NCI-H460 (cell line): ENCODE results near the gene FTO. TPM values are rescaled to one million over a fixed set of nuclear protein-coding genes. Genes with fewer than 3 reads are reported as not detected.

Experiments used
- DNase-seq: peaks from one replicate; pipeline ENCODE4 v3.0.0-alpha.2; 2016; ENCODE audit warnings: low read depth; ENCODE audit errors: extremely low read depth
- total RNA-seq: library from RNA; depleted of rRNA; stranded (reverse); fragments of >200 nt; shearing (Covaris generic); gene quantifications from 2 replicates; pipeline ENCODE4 v1.2.3, GENCODE V29; 2014

Gene FTO
- total RNA-seq, 1 experiment from 2014 or later: 41.2 TPM

- no peak for DNase-seq
Measured at GRCh38 chr16:53920988-53921387, 217.0 kb downstream of the FTO start.

DNA sequence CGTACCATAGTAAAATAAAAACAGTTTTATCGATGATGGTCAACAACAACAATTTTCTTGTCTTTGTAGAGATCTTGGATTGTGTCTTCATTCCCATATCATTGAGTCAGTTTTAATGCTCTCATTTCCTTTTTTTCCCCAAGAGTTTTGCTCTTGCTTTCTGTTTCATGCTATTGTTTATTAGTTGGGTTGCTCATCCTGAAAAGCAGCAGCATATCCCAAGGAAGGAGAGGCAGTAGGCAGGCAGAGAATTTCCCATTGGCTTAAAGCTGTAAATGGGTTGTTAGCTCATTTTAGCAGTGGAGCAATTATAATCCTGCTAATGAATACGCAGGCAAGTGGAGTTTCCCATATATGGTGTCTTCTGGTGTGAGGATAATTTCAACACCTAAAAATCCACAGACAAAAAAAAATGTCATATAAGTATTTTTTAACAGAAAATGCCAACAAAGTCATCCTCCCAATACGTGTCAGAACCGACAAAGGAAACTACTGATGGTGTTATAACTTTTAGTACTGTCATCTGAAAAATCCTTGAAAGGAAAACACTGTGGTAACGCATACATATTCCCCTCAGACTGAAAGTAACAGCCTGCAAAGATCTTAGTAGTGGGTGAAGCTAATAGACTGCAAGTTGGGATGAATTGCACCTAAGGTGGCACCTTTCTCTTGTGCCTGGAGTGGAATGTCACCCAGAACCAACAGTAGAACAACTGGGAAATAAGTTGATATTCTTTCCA lies 218.3 kb downstream of the FTO start:
- DNase-seq: no peak

DNA sequence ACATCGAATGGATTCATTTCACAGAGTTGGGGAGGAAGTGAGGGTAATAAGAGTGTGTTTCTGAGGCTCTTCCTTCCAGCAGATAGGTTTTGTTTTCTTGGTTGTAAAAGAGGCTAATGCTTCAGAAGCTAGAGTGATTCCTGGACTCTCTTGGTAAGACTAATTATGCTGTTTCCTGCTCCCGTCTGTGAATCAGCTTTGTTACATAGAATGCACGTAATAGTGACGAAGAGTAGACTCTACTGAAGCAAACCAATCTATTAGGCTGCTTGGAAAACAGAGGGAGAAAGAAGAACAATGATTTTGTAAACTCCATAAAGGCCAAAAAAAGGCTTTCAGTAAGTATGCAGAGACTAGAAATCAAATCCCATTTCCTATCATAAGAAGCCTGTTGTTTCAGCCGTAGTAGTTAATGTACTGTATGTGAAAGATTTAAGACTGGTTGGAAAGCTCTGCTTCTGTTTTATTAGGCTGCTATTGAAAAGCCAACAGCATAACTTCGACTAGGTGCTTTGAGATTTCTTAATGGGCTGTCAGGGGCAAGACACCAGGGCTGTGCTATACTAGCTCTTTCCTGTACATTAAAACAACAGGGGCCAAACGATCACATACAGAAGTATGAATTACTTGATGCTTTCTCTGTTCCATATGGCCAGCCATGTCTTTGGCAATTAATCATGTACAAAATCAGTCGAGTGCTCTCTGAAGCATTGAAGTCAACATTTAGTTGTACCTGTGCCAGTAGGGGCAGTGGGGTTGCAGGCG lies 219.0 kb downstream of the FTO start:
- no peak for DNase-seq

DNA sequence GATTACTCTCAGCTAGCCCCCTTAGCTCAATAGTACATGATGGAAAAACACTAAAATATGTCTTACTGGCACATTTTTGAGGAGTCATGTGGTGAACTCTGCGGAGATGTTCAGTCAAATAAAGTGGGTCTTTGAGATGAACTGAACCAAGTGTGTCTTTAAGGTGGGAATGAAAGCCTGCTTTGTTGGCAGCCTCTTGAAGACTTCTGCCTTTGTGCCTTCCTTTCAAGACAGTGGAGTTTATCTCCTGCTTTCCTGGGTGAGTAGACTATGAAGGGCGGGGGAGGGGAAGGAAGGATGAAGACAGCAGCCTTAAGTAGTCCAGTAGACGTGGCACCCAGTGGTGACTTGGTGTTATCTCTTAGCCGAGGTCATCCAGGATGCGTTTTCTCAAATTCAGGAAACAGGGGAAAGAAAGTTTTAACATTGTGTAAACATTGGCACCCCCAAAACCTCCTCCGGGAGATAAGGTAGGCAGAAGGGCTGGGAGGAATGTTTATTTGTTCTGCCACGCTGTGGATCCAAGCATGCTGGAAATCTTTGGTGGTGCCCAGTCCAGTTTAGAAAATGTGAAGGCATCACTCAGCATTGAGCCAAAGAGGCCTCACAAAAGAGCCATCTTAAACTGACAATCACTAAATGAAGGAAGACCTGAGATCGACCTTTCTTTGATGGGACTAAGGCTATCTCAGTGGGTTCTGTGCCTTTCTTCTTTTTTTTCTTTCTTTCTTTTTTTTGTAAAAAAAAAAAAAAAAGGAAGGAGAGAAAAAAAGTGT lies 220.6 kb downstream of the FTO start:
- DNase-seq: no peak

DNA sequence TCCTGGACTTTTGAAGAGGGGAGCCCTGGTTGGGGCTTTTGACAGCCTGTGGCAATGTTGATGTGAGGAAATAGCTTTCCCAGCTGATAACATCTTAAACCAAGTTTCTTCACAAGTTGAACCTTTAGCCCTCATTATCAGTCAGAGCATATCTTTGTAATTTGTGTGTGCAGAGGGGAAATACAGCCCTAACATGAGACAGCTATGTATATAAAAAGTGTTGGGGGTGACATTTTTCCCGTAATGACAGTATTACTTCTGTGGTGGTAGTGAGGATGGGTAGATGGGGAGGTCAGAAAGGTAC lies 221.1 kb downstream of the FTO start:
- no peak for DNase-seq

DNA sequence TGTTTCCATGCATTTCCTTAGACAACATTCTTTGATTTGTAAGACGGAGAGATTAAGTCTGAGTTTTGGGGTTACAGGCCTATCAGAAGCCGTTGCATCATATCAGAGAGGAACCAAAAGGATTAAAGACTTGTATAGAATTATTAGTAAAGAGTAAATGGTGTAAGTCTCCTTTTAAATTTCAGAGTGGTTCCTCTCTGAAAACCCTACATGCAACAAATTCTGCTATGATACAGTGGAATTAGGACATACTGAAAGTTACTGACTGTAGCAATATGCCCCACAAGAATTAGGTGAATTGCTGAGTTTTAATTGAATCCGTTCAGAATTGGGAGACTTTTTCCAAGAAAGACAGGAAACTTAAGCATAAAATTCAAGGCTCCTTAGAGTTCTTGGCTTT lies 221.6 kb downstream of the FTO start:
- no peak for DNase-seq

DNA sequence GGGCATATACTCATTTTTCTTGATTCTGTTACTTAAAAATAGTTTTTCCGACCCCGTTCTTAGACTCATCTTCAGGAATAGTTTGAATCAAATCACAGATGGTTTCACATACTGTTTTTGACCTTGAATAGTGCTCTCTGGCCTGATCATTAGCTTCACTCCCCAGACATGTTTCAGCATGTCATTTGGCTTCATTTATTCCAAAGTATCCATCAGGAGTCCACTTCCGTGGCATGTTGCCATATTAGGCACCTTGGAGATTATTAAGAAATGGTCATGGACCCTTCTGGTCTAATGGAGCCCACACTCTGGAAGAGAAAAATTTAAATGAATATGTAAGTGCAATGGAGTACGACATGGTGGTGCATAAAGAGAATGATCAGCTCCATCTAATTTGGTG lies 222.3 kb downstream of the FTO start:
- no peak for DNase-seq

GRCh38 chr16:53932975-53933374 lies 229.0 kb downstream of the FTO start:
- DNase-seq: no peak

DNA sequence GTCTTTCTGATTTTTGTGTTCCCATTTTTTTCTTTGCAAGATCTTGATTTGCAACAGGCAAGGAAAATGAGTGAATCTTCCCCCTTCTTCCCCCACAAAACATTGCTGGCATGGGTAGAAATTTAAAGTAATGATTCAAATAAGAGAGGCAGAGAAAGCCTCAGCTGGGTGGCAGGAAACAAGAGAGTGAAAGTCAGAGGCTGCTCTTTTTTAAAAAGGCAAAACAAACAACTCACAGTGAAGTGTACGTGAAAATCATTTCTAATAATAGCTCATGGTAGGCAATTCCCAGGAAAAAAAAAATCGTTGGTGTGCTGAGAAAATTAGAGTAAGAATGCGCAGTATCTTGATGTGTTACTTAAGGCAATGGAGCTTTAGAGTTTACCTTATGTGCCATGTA lies 229.5 kb downstream of the FTO start:
- no peak for DNase-seq

DNA sequence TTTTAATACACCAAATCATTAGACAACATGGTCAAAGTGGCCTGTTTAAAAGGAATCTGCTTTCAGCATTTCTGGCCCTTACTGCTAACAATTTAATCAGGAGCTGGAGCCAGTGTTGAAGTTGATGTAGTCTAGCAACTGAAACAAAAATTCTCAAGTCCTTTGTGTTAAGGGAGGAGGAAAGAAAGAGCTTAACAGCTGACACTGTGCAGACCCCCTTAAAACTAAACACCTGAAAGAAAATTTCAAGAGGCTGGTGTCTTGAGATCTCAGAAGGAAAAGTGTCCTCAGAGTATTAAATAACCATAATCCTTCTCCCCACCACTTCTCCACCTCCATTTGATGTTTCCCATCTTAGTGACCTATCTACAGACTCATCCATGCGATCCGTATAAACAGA lies 232.1 kb downstream of the FTO start:
- no peak for DNase-seq

DNA sequence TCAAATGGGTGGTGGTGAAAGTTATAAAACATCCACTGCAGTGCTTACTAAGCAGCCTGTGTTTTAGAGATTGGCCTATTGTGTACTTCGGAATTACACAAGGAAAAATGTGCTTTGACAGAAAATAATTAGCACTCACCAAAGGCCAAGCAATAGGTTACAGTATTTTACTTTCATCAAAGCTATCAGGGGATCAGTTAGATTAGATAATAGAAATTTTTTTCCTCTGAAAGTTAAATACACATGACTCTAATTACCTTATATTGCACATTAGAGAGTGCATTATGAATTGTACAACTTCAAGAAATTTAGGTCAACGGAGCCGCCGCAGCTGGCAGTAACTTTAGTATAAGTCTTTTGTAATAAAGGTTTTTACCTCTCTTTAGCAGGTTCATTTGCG lies 232.6 kb downstream of the FTO start:
- no peak for DNase-seq

DNA sequence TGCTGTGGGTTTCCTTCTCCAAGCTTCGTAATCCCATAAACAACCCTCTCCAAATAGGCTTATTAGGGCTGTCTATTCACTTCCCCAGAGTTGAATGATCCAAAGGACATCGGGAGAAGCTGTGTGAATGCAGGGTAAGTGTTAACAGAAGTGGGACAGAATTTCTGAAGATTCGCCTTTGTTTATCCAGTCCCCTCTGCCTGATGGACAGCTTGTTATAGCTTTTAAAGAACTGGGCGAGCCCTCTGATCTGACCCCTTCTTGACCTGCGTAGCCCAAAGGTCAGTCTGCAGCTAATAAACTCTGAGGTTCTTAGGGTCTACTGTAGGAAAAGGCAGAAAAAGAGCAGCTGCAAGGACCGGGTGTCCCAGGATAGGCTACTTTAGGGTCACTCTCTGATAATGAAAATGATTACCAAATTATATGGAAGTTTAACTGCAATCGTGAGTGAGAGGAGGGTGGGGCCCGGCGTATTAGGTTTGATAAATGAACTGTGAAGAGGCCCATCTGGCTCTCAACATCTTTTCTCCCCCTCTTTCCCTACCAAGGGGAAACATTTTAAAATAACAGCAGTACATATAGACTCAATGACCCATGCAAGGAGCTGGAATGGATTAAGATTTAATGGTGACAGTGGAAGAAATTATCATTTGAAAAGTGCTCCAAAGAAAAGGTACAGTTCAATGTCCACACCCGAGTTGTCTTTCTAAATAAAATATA lies 233.4 kb downstream of the FTO start:
- no peak for DNase-seq

DNA sequence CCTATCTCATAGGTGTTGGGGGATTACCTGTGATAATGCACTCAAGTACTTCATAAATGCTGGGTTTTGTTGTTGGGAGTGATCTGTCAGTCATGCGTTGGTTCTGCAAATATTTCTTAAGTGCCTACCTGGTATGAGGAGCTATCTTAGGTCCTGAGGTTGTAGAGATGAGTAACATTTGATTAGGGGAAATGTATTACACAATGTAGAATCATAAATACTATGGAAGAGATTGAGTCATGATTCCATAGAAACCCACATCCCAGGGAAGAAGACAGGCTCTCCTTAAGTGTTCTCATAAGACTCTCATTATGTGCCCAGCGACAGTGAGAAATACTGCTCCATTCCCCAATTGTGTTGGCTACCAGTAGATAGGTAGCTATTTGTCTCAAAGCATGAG lies 240.1 kb downstream of the FTO start:
- DNase-seq: no peak

DNA sequence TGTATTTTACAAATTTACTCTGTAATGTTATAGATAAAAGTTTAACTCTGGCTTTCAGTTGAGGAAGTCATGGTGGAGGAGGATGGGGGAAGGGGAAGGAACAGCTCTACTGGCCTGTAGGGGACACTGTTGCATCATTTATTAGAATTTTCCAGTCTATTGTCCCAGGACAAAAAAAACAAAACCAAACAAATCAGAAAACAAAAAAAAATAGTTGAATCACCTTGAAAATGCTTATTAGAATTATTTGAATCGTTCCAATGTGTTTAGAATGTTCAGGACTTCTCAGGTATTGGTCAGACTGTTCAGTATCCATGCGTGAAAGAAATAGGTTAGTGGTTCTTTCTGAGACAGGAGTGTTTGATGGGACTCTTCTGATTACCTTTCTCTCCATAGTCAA lies 242.0 kb downstream of the FTO start:
- peak; percentile 5 for DNase-seq

DNA sequence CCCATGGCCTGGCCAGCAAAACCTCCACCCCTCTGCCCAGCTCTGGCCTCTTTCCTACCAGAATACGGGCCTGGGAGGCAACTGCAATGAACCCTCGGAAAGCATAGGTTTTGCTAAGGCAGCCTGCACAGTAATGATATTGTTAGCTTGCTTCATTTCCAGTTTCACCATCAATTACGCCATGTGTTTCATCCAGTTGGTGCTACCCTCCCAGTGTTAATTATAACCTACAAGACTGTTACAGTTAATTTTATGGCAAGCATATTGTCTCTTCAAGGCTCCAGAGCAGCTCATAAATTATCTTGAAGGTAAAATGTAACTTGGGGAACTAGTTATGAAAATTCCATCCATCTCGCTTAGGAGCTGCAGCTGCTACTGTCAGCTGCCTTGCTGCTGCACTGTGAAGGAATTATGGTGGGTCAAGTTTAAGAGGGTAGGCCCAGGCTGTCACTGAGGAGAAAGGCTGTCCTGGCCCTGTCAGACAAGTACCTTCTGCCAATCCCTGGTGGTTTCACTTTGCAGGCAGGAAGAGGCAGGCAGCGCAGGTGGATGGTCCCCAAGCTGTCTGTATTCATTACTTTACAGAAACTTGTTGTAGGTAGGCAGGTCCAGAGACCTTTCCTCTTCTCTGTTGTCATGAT lies 242.9 kb downstream of the FTO start:
- no peak for DNase-seq

DNA sequence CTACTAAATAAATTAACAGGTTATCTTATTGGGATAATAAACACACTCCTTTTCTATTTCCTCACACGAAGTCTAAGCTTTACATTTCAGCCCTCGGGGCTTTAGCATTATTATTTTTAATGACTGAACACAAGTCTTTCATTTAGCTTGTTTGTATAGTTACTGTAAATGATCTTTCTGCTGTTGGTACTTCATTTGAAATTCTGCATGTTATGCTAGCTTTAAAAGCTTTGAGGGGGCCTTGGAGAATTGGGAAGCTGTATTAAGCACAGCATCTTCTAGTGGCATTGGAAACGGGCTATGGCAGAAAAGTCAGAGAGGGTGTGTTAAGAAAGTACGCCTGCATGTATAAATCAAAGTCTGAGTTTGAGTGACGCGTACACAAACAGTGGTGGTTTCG lies 243.7 kb downstream of the FTO start:
- DNase-seq: no peak

- DNase-seq: no peak
Measured at GRCh38 chr16:53948326-53948725, 244.4 kb downstream of the FTO start.

DNA sequence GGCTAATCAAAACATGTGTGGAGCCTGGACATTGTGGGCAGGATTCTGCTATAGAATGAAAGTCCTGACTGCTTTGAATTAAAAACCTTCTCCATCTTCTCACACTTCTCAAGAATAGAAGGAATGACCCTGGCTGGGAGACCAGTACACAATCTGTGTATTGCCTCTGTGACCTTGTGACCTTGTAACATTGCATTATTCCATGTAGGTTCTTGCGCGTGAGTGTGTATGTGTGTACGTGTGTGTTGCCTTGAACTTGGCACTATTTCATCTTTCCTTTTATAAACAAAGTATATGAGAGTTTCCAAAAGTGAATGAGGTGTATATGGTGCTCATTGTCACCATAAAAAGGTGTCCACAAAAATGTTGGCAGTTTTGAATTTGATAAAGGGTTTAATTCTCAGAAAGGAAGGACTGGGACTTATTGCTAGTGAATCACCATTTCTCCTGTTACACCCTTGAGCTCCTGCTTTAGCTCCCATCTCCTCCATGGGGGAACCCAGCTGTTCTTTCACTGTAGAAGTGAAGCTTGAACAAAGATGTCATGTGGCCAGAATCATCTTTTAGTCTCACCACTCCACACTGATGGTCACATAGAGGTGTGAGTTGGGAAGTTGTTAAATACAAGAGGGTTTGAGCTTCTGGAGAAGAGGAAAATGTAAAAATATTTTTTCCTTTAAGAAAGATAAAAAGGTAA lies 244.9 kb downstream of the FTO start:
- no peak for DNase-seq

DNA sequence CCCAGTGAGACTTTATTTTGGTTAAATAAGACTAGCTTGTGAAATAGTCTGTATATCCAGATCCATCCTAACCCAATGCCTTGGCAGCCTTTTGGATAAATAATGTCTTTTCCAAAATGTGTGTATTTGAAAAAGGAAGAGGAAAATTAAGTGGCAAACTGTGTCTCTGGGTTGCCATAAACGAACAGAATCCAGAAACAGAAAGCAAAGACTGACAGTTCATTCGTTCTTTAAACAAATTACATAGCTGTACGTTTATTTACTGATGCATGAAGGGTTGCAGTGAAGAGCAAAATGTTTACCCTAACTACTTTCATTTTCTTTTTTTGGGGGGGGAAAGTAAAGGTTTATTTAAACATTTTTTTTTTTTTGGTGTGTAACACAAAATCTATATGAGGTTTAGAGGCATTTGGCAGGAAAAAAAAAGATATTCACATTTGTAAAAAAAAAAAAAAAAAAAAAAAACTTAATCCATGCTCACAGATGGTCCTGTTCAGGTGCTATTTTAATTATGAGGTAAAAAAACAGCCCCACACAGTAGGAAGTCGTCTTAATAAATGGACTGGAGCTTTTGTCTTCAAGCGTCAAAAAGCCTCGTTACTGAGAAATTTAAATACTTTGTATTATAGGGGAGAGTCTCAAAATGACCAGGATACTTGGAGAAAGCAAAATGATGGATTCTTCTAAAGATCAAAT lies 245.9 kb downstream of the FTO start:
- no peak for DNase-seq
